Neural cell (in vitro differentiated cells): ENCODE measurements around the gene PLXNA2.

Source experiments
- CTCF ChIP-seq: fragments of 450-650 bp; IDR thresholded peaks from 2 replicates; pipeline ENCODE4 v1.5.1; 2014; ENCODE audit warnings: antibody characterized with exemption, mild to moderate bottlenecking, moderate library complexity; ENCODE audit not compliant: poor library complexity, severe bottlenecking
- EZH2 ChIP-seq: fragments of 200-600, 300-800 bp; shearing (Covaris generic), sonication (generic); IDR thresholded peaks from 2 replicates; pipeline ENCODE4 v1.6.1; 2014; ENCODE audit warnings: antibody characterized with exemption, low read length, borderline replicate concordance, mild to moderate bottlenecking; ENCODE audit not compliant: insufficient read depth, poor library complexity, severe bottlenecking
- POLR2AphosphoS5 ChIP-seq: IDR thresholded peaks from 2 replicates; pipeline ENCODE4 v1.6.1; 2012
- RAD21 ChIP-seq: fragments of 450-650 bp; conservative IDR thresholded peaks from 2 replicates; pipeline ENCODE4 v1.6.1; 2014; ENCODE audit warnings: antibody characterized with exemption, mild to moderate bottlenecking, moderate library complexity

- TF ChIP-seq CTCF: no peak
- TF ChIP-seq RAD21: no peak
- TF ChIP-seq EZH2: no peak
- TF ChIP-seq POLR2AphosphoS5: no peak
Measured at GRCh38 chr1:208165659-208166058, 78.5 kb downstream of the PLXNA2 start.
